ENCODE data around the gene FBN1.

FBN1 gene

DNA sequence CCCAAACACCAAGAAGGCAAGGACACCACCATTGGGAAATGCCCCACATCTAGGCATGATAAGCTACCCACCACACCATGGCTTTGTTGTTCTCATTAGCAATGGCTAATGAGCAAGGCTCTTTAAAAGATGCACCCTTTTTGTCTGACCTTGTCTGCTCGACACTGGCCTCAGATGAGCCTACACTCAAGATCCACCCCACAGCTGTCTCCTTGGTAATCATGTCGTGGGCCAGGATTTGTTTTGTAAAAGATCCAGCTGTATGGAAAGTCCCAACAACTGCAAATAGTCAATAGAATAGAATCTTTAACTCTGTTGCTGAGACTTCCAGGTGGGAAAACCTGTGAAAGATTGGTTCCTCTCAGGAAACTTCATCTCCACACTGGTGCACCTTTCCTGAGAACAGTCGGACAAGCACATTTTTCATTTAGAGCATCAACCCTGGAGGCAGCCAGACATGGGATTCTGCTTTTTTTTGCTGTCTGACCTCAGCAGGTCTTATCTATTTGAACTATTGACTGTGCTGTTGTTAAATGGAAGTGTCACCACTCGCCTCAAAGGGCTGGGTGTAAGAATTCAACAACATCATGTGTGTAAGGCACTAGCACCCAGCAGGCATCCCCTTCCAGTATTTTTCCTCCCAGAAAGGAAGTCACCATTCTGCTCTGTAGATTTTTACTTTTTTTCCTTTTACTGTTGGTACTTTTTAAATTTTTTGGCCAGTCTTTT is 278.8 kb downstream of the FBN1 start:
- H3K9me3 Mint-ChIP-seq (ENCODE audit: low read depth): no peaks in the 10 kb centered on the region
- H3K36me3 Mint-ChIP-seq: no peaks in the 10 kb centered on the region
- peaks cover 6% of the 10 kb centered on the region for H3K27me3 Mint-ChIP-seq
- no peak overlapping the region for H3K4me3 Mint-ChIP-seq
- H3K4me1 Mint-ChIP-seq (ENCODE audit: low read depth): no peaks in the 10 kb centered on the region
- no peak overlapping the region for H3K27ac Mint-ChIP-seq

DNA sequence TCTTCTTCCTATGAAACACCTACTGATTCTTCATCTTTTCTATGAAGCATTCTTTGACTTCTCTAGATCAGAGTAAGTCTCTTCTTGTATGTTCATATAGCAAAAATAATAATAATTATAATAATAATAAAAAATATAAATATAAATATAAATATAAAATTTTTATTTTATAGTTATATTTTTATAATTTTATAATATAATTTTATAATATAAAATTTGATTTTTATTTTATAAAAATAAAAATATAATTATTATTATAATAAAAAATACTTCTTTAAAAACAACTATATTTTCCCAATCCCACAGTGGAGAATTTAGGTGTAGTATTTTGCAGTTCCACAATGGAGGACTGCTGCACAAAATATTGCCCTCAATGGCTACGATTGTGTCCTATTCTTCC is 279.9 kb downstream of the FBN1 start:
- Mint-ChIP-seq H3K4me1 (ENCODE audit: low read depth) (no peaks in the 10 kb centered on the region), H3K9me3 (ENCODE audit: low read depth) (no peaks in the 10 kb centered on the region), H3K27me3 (peaks cover 6% of the 10 kb centered on the region), H3K36me3 (no peaks in the 10 kb centered on the region), H3K4me3 (no peak overlapping the region), H3K27ac (no peak overlapping the region)

DNA sequence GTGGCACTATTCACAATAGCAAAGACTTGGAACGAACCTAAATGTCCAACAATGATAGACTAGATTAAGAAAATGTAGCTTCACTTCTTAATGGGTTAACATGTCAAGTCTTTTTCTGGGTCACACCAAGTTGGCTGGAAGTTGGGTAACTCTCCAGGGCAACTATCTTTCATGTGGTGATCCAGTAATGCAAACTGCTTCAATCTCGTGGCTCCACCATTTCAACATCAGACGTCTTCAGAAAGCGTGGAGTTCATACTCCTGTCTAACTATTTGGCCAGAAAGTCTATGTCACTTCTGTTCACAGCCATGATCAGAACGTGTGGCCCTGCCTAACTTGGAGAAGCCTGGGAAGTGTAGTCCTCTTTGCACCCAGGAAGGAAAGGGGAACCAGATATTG is 282.0 kb downstream of the FBN1 start:
- H3K4me1 Mint-ChIP-seq (ENCODE audit: low read depth): peaks cover 4% of the 10 kb centered on the region
- H3K9me3 Mint-ChIP-seq (ENCODE audit: low read depth): no peaks in the 10 kb centered on the region
- H3K27me3 Mint-ChIP-seq: peaks cover 6% of the 10 kb centered on the region
- H3K36me3 Mint-ChIP-seq: no peaks in the 10 kb centered on the region
- H3K4me3 Mint-ChIP-seq: no peak overlapping the region
- H3K27ac Mint-ChIP-seq: no peak overlapping the region

DNA sequence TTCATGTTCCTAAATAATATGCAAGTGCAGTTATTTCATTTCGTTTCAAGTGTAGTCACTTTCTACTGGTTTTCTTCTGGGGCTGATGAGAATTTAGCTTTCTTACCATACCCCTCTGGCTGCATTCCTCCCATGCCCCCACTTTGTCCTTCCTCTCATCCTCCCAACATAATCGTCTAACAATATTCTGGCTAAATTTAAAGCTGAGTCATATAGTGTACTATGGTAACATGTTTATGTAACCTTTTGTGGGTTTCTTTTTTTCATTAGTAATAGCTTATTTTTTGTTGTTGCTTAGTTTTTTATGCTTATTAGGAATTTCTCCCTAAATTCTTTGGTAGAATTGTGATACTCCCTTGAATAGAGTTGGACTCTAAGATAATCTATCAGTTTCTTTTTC is 283.8 kb downstream of the FBN1 start:
- Mint-ChIP-seq H3K4me1 (ENCODE audit: low read depth) (peaks cover 4% of the 10 kb centered on the region), H3K4me3 (no peak overlapping the region), H3K27ac (no peak overlapping the region), H3K9me3 (ENCODE audit: low read depth) (no peaks in the 10 kb centered on the region), H3K27me3 (peaks cover 5% of the 10 kb centered on the region), H3K36me3 (no peaks in the 10 kb centered on the region)

DNA sequence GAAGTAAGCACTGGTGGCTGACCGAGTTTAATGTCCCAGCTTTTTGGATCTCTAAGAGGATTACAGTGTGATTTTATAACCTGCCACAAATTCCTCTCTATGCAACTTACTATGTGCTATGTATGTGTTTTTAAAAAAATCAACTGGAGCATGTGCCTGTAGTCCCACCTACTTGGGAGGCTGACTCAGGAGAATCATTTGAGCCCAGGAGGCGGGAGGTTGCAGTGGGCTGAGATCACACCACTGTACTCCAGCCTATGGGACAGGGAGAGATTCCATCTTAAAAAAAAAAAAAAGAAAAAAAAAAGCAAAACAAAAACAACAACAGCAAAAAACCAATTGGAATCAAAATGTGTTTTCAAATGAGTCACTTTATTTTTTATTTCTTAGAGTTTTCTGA is 284.7 kb downstream of the FBN1 start:
- Mint-ChIP-seq H3K4me3 (no peak overlapping the region), H3K27me3 (peaks cover 1% of the 10 kb centered on the region), H3K4me1 (ENCODE audit: low read depth) (peaks cover 4% of the 10 kb centered on the region), H3K9me3 (ENCODE audit: low read depth) (no peaks in the 10 kb centered on the region), H3K36me3 (no peaks in the 10 kb centered on the region), H3K27ac (no peak overlapping the region)

All from activated naive CD8-positive, alpha-beta T cell (primary cell).